Large intestine (tissue), 3 donors: ENCODE measurements around the gene ARHGAP40. TPM values are rescaled to one million over a fixed set of nuclear protein-coding genes. Genes with fewer than 3 reads are reported as not detected.
"Not testable (repeated sequence)": the region's sequence is repeated elsewhere in the genome, so short reads cannot be mapped to it uniquely, and the experiment has no call there.

Experiments used
- DNase-seq, 2 donors: peaks; one replicate each; pipeline versions ENCODE4 v3.0.0 to v3.0.0-alpha.2; 2013
- H3K27ac ChIP-seq: one replicate; pipeline ENCODE4 v1.5.1; 2013; ENCODE audit warnings: low read length
- H3K27me3 ChIP-seq: 2 replicates; pipeline ENCODE4 v1.6.1; 2013; ENCODE audit warnings: low read length; ENCODE audit not compliant: control insufficient read depth, insufficient read depth
- H3K36me3 ChIP-seq: 2 replicates; pipeline ENCODE4 v1.6.1; 2013; ENCODE audit warnings: low read length; ENCODE audit not compliant: control insufficient read depth, insufficient read depth
- H3K4me1 ChIP-seq: one replicate; pipeline ENCODE4 v1.6.1; 2013; ENCODE audit warnings: low read length; ENCODE audit not compliant: control insufficient read depth, insufficient read depth
- H3K4me3 ChIP-seq: one replicate; pipeline ENCODE4 v1.5.1; 2013; ENCODE audit warnings: low read length
- H3K9me3 ChIP-seq: one replicate; pipeline ENCODE4 v1.6.1; 2013; ENCODE audit warnings: mild to moderate bottlenecking, low read depth, low read length, moderate library complexity; ENCODE audit not compliant: control insufficient read depth
- WGBS: methylation state at CpG from one replicate; pipeline ENCODE4 v1.1.5; 2013; ENCODE audit warnings: low lambda C conversion rate; ENCODE audit not compliant: insufficient coverage; 5-methylcytosine and 5-hydroxymethylcytosine counted together
- polyA plus RNA-seq: library from polyadenylated mRNA; unstranded; fragments of 120-200 nt; gene quantifications from one replicate; pipeline ENCODE4 v1.2.1, GENCODE V29; 2013

The ARHGAP40 gene
- polyA plus RNA-seq, 1 donor: not detected

GRCh38 chr20:38588303-38588702 is 13.3 kb upstream of the ARHGAP40 start:
- no peak for DNase-seq
- H3K27me3 ChIP-seq: peaks cover 10% of the 10 kb centered on the region
- no CpG with 5 or more reads among the region's 6 CpGs for WGBS
- no peak overlapping the region for H3K27ac ChIP-seq
- H3K36me3 ChIP-seq: no peaks in the 10 kb centered on the region
- no peak overlapping the region for H3K4me3 ChIP-seq
- no peaks in the 10 kb centered on the region for H3K9me3 ChIP-seq
- no peaks in the 10 kb centered on the region for H3K4me1 ChIP-seq

- no peak for DNase-seq
- no peaks in the 10 kb centered on the region for H3K27me3 ChIP-seq
- WGBS: no CpG with 5 or more reads among the region's 4 CpGs
- H3K4me1 ChIP-seq: no peaks in the 10 kb centered on the region
- H3K36me3 ChIP-seq: no peaks in the 10 kb centered on the region
- H3K4me3 ChIP-seq: no peak overlapping the region
- no peaks in the 10 kb centered on the region for H3K9me3 ChIP-seq
- no peak overlapping the region for H3K27ac ChIP-seq
These were observed 12.3 kb upstream of the ARHGAP40 start for GRCh38 chr20:38589351-38589750.

- H3K27me3 ChIP-seq: no peaks in the 10 kb centered on the region
- H3K27ac ChIP-seq: no peak overlapping the region
- WGBS: 100% methylated on average over 1 of the region's 3 CpGs
- no peaks in the 10 kb centered on the region for H3K4me1 ChIP-seq
- H3K36me3 ChIP-seq: no peaks in the 10 kb centered on the region
- H3K4me3 ChIP-seq: no peak overlapping the region
- no peak for DNase-seq
- no peaks in the 10 kb centered on the region for H3K9me3 ChIP-seq
These were observed 11.5 kb upstream of the ARHGAP40 start for GRCh38 chr20:38589967-38590675.

- Histone ChIP-seq H3K27ac (no peak overlapping the region), H3K4me3 (no peak overlapping the region), H3K9me3 (no peaks in the 10 kb centered on the region), H3K4me1 (no peaks in the 10 kb centered on the region), H3K27me3 (no peaks in the 10 kb centered on the region), H3K36me3 (no peaks in the 10 kb centered on the region)
- DNase-seq: no peak
- WGBS: no CpG with 5 or more reads among the region's 18 CpGs
These were observed 10.7 kb upstream of the ARHGAP40 start for GRCh38 chr20:38590676-38591473.

- Histone ChIP-seq H3K4me1 (no peaks in the 10 kb centered on the region), H3K9me3 (no peaks in the 10 kb centered on the region), H3K27me3 (no peaks in the 10 kb centered on the region), H3K36me3 (no peaks in the 10 kb centered on the region), H3K4me3 (no peak overlapping the region), H3K27ac (no peak overlapping the region)
- DNase-seq: no peak
- WGBS: no CpG with 5 or more reads among the region's 21 CpGs
These were observed 9.9 kb upstream of the ARHGAP40 start for GRCh38 chr20:38591474-38592410.

GRCh38 chr20:38592411-38592790 is 9.2 kb upstream of the ARHGAP40 start:
- H3K9me3 ChIP-seq, H3K4me1 ChIP-seq, H3K27me3 ChIP-seq, H3K4me3 ChIP-seq, H3K27ac ChIP-seq, H3K36me3 ChIP-seq, DNase-seq: not testable (repeated sequence)
- no CpG with 5 or more reads among the region's 3 CpGs for WGBS

- not testable (repeated sequence) for H3K4me1 ChIP-seq, H3K27ac ChIP-seq, H3K4me3 ChIP-seq, H3K36me3 ChIP-seq, DNase-seq, H3K9me3 ChIP-seq
- peaks cover 11% of the 10 kb centered on the region for H3K27me3 ChIP-seq
- WGBS: 100% methylated on average over 1 of the region's 12 CpGs
These were observed 7.3 kb upstream of the ARHGAP40 start for GRCh38 chr20:38594281-38594680.

GRCh38 chr20:38595886-38596285 is 5.7 kb upstream of the ARHGAP40 start:
- H3K9me3 ChIP-seq, DNase-seq, H3K36me3 ChIP-seq, H3K4me3 ChIP-seq, H3K4me1 ChIP-seq, H3K27ac ChIP-seq: not testable (repeated sequence)
- peaks cover 25% of the 10 kb centered on the region for H3K27me3 ChIP-seq
- WGBS: no CpG with 5 or more reads among the region's 15 CpGs

- no peak for DNase-seq
- H3K9me3 ChIP-seq: peaks cover 5% of the 10 kb centered on the region
- no CpG with 5 or more reads among the region's 9 CpGs for WGBS
- no peaks in the 10 kb centered on the region for H3K4me1 ChIP-seq
- H3K36me3 ChIP-seq: no peaks in the 10 kb centered on the region
- no peak overlapping the region for H3K4me3 ChIP-seq
- peaks cover 51% of the 10 kb centered on the region for H3K27me3 ChIP-seq
- no peak overlapping the region for H3K27ac ChIP-seq
These were observed 2.2 kb upstream of the ARHGAP40 start for GRCh38 chr20:38599410-38599882.

- peaks cover 5% of the 10 kb centered on the region for H3K9me3 ChIP-seq
- H3K4me1 ChIP-seq: no peaks in the 10 kb centered on the region
- no peak overlapping the region for H3K27ac ChIP-seq
- no CpG with 5 or more reads among the region's 1 CpG for WGBS
- no peak for DNase-seq
- no peak overlapping the region for H3K4me3 ChIP-seq
- H3K27me3 ChIP-seq: peaks cover 53% of the 10 kb centered on the region
- H3K36me3 ChIP-seq: no peaks in the 10 kb centered on the region
These were observed 1.6 kb upstream of the ARHGAP40 start for GRCh38 chr20:38600057-38600456.
